Stomach smooth muscle (tissue), 2 donors: ENCODE measurements around the gene AGMO.

Experiments
- H3K27ac ChIP-seq: one replicate; pipeline ENCODE4 v1.7.0; 2013; ENCODE audit warnings: mild to moderate bottlenecking, low read length, inconsistent platforms
- H3K27me3 ChIP-seq, 2 donors: one replicate each; pipeline ENCODE4 v1.7.0; 2013; ENCODE audit warnings: low read length in 2 of 2; ENCODE audit not compliant: insufficient read depth in 2 of 2, control insufficient read depth in 1 of 2
- H3K36me3 ChIP-seq, 2 donors: one replicate each; pipeline ENCODE4 v1.7.0; 2013; ENCODE audit warnings: low read length in 2 of 2; ENCODE audit not compliant: control insufficient read depth in 2 of 2, insufficient read depth in 2 of 2
- H3K4me1 ChIP-seq: one replicate; pipeline ENCODE4 v1.7.0; 2013; ENCODE audit warnings: low read length; ENCODE audit not compliant: control insufficient read depth, insufficient read depth
- H3K4me3 ChIP-seq, 2 donors: one replicate each; pipeline ENCODE4 v1.7.0; 2013; ENCODE audit warnings: low read length in 2 of 2
- H3K9ac ChIP-seq, 2 donors: one replicate each; pipeline ENCODE4 v1.7.0; 2013; ENCODE audit warnings: low read length in 2 of 2, mild to moderate bottlenecking in 1 of 2
- H3K9me3 ChIP-seq, 2 donors: one replicate each; pipeline ENCODE4 v1.7.0; 2013; ENCODE audit warnings: low read length in 2 of 2; ENCODE audit not compliant: control insufficient read depth in 2 of 2
- donor health status: healthy.
- donor health status: Pancreatic carcinoma.

AGMO gene

DNA sequence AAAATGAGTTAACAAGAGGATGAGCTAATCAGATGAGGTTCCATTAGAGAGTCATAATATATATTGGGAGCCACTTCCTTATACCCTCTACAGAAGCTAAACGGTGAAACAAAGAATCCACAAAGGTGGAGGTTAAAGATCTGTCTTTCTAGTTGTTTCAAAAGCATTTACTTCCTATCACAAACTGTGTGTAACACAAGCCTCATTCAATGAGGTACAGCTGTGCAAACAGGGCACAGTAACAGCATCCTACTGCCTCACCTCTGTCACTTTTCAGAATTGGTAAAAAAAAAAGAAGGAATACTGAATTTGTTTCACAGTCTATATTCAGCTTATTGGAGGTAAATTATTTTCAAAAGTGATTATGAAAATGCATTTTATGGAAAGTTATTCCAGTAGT, 128.7 kb downstream of the AGMO start:
- no peak overlapping the region for H3K4me3 ChIP-seq
- no peaks in the 10 kb centered on the region for H3K36me3 ChIP-seq
- H3K27me3 ChIP-seq, result no peaks in the 10 kb centered on the region
- H3K4me1 ChIP-seq, result no peaks in the 10 kb centered on the region
- H3K27ac ChIP-seq, result no peak overlapping the region
- H3K9ac ChIP-seq, result no peak overlapping the region
- no peaks in the 10 kb centered on the region for H3K9me3 ChIP-seq

GRCh38 chr7:15430911-15431310, 130.9 kb downstream of the AGMO start:
- Histone ChIP-seq H3K27ac (no peak overlapping the region), H3K9ac (no peak overlapping the region), H3K4me1 (no peaks in the 10 kb centered on the region), H3K27me3 (no peaks in the 10 kb centered on the region), H3K9me3 (no peaks in the 10 kb centered on the region), H3K36me3 (no peaks in the 10 kb centered on the region), H3K4me3 (no peak overlapping the region)

DNA sequence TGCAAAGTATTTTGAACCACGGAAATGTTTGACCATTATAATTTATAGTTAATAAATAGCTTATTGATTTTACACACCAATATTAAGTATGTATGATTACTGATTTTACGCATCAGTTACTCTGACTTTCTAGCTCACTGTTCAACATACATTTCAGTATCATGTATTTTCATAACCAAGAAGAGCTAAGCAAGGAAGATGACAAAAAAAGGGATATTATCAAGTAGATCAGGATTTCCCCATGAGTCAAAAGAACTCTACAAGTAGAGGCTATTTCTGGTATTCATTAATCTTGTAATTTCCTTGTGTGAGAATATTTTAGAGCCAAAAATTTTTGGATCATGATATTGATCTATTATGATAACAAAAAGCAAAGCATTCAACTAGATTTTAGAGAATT, 131.6 kb downstream of the AGMO start:
- H3K36me3 ChIP-seq, result no peaks in the 10 kb centered on the region
- H3K4me1 ChIP-seq, result no peaks in the 10 kb centered on the region
- H3K4me3 ChIP-seq, result no peak overlapping the region
- no peaks in the 10 kb centered on the region for H3K9me3 ChIP-seq
- no peaks in the 10 kb centered on the region for H3K27me3 ChIP-seq
- H3K9ac ChIP-seq, result no peak overlapping the region
- no peak overlapping the region for H3K27ac ChIP-seq

- no peak overlapping the region for H3K27ac ChIP-seq
These were observed 137.3 kb downstream of the AGMO start for GRCh38 chr7:15424468-15424867.

DNA sequence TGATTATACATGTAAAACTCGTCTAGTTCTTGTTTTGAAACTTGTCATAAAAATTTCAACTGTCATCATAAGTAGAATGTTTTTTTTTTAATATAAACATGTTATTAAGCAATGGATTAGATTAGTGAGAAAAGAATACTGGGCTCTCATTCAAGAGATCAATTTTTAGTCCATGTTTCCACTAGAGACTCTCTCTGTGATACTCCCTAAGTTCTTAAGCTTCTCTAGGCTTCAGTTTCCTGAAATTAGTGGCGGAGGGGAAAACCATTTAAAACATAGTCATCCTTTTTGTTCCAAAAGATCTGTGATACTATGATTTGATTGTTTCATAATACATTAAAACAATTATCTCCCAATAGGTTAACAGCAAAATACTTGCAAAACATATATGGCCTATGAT, 142.2 kb downstream of the AGMO start:
- H3K27me3 ChIP-seq, result no peaks in the 10 kb centered on the region
- H3K9me3 ChIP-seq, result no peaks in the 10 kb centered on the region
- H3K4me3 ChIP-seq, result no peak overlapping the region
- H3K9ac ChIP-seq, result no peak overlapping the region
- H3K36me3 ChIP-seq, result no peaks in the 10 kb centered on the region
- no peak overlapping the region for H3K27ac ChIP-seq
- H3K4me1 ChIP-seq, result no peaks in the 10 kb centered on the region

More at GRCh38 chr7:15424468-15424867, 137.3 kb downstream of the AGMO start:
- Histone ChIP-seq H3K27me3 (no peaks in the 10 kb centered on the region), H3K36me3 (no peaks in the 10 kb centered on the region), H3K4me3 (no peak overlapping the region), H3K9me3 (no peaks in the 10 kb centered on the region), H3K4me1 (no peaks in the 10 kb centered on the region), H3K9ac (no peak overlapping the region)

DNA sequence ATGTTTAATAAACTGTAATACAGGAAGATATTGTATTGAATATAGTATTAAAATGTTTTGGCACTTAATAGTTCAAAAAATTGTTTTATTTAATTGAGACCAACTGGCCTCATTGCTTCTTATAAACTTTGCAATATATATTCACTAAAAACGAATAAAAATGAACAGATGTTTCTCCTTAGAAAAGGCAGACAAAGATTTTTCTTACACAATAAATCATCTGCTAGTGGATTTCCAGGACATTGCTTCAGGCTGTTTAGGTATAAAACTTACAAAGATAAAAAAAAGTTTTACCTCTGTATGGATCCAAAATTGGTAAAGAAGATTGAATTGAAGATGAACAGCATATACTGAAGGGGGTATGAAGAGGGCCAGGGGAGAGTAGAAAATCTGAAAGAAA, 143.6 kb downstream of the AGMO start:
- H3K4me1 ChIP-seq, result no peaks in the 10 kb centered on the region
- H3K27ac ChIP-seq, result no peak overlapping the region
- no peak overlapping the region for H3K9ac ChIP-seq
- H3K9me3 ChIP-seq, result no peaks in the 10 kb centered on the region
- no peaks in the 10 kb centered on the region for H3K36me3 ChIP-seq
- H3K27me3 ChIP-seq, result no peaks in the 10 kb centered on the region
- no peak overlapping the region for H3K4me3 ChIP-seq

- Histone ChIP-seq H3K27me3 (no peaks in the 10 kb centered on the region), H3K9me3 (no peaks in the 10 kb centered on the region), H3K36me3 (no peaks in the 10 kb centered on the region), H3K4me1 (no peaks in the 10 kb centered on the region), H3K4me3 (no peak overlapping the region), H3K27ac (no peak overlapping the region), H3K9ac (no peak overlapping the region)
These were observed 144.3 kb downstream of the AGMO start for GRCh38 chr7:15417341-15417988.

- Histone ChIP-seq H3K9me3 (no peaks in the 10 kb centered on the region), H3K4me1 (no peaks in the 10 kb centered on the region), H3K9ac (no peak overlapping the region), H3K27ac (no peak overlapping the region), H3K4me3 (no peak overlapping the region), H3K36me3 (no peaks in the 10 kb centered on the region), H3K27me3 (no peaks in the 10 kb centered on the region)
These were observed 150.8 kb downstream of the AGMO start for GRCh38 chr7:15411019-15411418.

GRCh38 chr7:15407910-15408309, 153.9 kb downstream of the AGMO start:
- no peaks in the 10 kb centered on the region for H3K36me3 ChIP-seq
- H3K27me3 ChIP-seq, result no peaks in the 10 kb centered on the region
- H3K27ac ChIP-seq, result no peak overlapping the region
- H3K4me3 ChIP-seq, result no peak overlapping the region
- H3K9ac ChIP-seq, result no peak overlapping the region
- H3K4me1 ChIP-seq, result no peaks in the 10 kb centered on the region
- no peaks in the 10 kb centered on the region for H3K9me3 ChIP-seq

DNA sequence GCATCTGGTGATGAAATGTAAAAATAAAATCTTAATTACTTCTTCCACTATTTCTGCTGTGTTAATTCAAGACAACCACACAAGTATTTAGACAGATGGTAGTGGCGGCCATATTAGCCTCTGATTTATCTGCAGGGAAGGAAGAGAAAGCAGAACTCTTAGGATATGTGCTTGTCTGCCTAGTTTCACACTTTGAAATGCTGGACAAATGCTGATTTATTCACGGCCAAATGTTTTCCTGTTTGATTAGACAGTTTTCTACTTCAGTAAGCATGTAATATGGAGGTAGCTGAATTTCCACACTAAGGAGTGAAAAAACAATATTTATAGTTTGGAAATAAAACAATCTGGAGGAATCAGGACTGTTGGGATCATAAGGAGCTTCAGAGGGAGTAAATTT, 158.1 kb downstream of the AGMO start:
- Histone ChIP-seq H3K4me1 (no peaks in the 10 kb centered on the region), H3K9me3 (no peaks in the 10 kb centered on the region), H3K4me3 (no peak overlapping the region), H3K9ac (no peak overlapping the region), H3K27ac (no peak overlapping the region), H3K27me3 (no peaks in the 10 kb centered on the region), H3K36me3 (no peaks in the 10 kb centered on the region)

DNA sequence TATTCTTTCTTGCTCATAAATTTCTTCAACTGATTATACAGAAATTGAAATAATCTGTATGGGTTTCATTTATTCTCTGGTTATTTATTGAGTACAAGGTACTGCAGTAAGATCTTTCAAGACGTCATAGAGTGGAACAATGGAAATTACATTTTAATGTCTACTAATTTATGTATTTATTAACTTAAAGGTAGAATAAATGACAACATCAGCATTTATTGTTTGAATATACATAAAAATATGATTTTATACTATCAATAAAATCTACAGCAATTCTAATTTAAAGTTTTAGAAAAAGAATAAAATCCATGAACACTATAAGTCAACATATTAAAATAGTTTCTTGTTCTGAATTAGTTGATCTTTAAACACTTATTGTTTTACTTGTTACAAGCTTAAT, 158.5 kb downstream of the AGMO start:
- Histone ChIP-seq H3K27me3 (no peaks in the 10 kb centered on the region), H3K36me3 (no peaks in the 10 kb centered on the region), H3K4me3 (no peak overlapping the region), H3K4me1 (no peaks in the 10 kb centered on the region), H3K9ac (no peak overlapping the region), H3K9me3 (no peaks in the 10 kb centered on the region), H3K27ac (no peak overlapping the region)
